ENCODE measurements around the gene JAKMIP3. TPM values are rescaled to one million over a fixed set of nuclear protein-coding genes. Genes with fewer than 3 reads are reported as not detected.

Gene JAKMIP3
- polyA plus RNA-seq, 2 of the 4 experiments (the other 2 are of a cell fraction), result 3.1 to 4.1 TPM

DNA sequence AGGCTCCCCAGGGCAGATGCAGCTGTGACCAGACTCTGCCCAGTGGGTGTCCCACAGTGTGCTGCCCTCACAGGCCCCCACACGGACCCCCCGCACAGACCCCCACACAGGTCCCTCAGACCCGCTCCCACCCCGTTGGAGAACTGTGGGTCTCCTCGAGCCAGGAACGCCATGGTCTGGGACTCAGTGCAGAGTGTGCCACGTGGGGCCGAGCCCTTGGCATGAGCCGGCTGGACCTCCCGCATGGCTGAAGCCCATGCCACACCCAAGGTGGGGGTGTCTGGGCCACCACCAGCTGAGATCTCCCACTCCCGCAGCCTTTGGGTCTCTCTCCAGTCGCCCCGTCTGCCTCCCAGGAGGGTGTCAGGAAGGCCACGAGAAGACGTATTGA, 34.3 kb downstream of the JAKMIP3 start:
- Histone ChIP-seq H3K27ac (no peak overlapping the region), H3K9me3 (no peaks in the 10 kb centered on the region), H3K4me1 (peaks cover 37% of the 10 kb centered on the region), H3K4me3 (no peak overlapping the region), H3K4me2 (no peak overlapping the region)
- DNase-seq (ENCODE audit: low read depth in 1 of 2, low spot score in 1 of 2), result no peak
- 93% methylated on average over 8 of the region's 15 CpGs for WGBS (ENCODE audit: missing lambda C conversion rate)
- ChIA-PET CTCF (interaction anchor here (0.5 to 1.1 kb wide), 2 partner anchors 14 to 27 kb away, joined by 3 read pairs; no protein-coding TSS in a partner anchor), POLR2A (no interaction called here)
- no peak for ATAC-seq
- no peak for FAIRE-seq
- no peak for TF ChIP-seq TFCP2L1 (CRISPR knock-in tag; IDR thresholded peaks at IDR 0.05)
- no peak for TF ChIP-seq ESRRA (IDR thresholded peaks at IDR 0.05; ENCODE audit: borderline replicate concordance, low read length)
- no peak for TF ChIP-seq POLR2AphosphoS2 (conservative IDR thresholded peaks at IDR 0.05; ENCODE audit: low read length)
- no peak for TF ChIP-seq CBX8 (IDR thresholded peaks at IDR 0.05)
- no peak for TF ChIP-seq POLR2A (IDR thresholded peaks at IDR 0.05; ENCODE audit: low read length)
- TF ChIP-seq, protein P1, sequence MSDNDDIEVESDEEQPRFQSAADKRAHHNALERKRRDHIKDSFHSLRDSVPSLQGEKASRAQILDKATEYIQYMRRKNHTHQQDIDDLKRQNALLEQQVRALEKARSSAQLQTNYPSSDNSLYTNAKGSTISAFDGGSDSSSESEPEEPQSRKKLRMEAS (IDR thresholded peaks at IDR 0.05), result no peak
- TF ChIP-seq ZSCAN20 (CRISPR knock-in tag; IDR thresholded peaks at IDR 0.05), result no peak
- no peak for TF ChIP-seq KDM1A (IDR thresholded peaks at IDR 0.05; ENCODE audit: low read depth)
- TF ChIP-seq HOXA7 (CRISPR knock-in tag; IDR thresholded peaks at IDR 0.05), result no peak
- no peak for TF ChIP-seq SMC3 (IDR thresholded peaks at IDR 0.05)
- no peak for TF ChIP-seq RAD21 (conservative IDR thresholded peaks at IDR 0.05 in 1 of 2, IDR thresholded peaks at IDR 0.05 in 1 of 2)
- TF ChIP-seq FOSL2 (IDR thresholded peaks at IDR 0.05), result no peak
- no peak for TF ChIP-seq FOSL2 (CRISPR knock-in tag; IDR thresholded peaks at IDR 0.05)
- TF ChIP-seq, protein P2, sequence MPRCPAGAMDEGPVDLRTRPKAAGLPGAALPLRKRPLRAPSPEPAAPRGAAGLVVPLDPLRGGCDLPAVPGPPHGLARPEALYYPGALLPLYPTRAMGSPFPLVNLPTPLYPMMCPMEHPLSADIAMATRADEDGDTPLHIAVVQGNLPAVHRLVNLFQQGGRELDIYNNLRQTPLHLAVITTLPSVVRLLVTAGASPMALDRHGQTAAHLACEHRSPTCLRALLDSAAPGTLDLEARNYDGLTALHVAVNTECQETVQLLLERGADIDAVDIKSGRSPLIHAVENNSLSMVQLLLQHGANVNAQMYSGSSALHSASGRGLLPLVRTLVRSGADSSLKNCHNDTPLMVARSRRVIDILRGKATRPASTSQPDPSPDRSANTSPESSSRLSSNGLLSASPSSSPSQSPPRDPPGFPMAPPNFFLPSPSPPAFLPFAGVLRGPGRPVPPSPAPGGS (IDR thresholded peaks at IDR 0.05), result no peak
- no peak for TF ChIP-seq RCOR1 (IDR thresholded peaks at IDR 0.05; ENCODE audit: low read depth, low read length)
- TF ChIP-seq, protein P3, sequence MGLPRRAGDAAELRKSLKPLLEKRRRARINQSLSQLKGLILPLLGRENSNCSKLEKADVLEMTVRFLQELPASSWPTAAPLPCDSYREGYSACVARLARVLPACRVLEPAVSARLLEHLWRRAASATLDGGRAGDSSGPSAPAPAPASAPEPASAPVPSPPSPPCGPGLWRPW (IDR thresholded peaks at IDR 0.05), result no peak
- TF ChIP-seq, protein P4, sequence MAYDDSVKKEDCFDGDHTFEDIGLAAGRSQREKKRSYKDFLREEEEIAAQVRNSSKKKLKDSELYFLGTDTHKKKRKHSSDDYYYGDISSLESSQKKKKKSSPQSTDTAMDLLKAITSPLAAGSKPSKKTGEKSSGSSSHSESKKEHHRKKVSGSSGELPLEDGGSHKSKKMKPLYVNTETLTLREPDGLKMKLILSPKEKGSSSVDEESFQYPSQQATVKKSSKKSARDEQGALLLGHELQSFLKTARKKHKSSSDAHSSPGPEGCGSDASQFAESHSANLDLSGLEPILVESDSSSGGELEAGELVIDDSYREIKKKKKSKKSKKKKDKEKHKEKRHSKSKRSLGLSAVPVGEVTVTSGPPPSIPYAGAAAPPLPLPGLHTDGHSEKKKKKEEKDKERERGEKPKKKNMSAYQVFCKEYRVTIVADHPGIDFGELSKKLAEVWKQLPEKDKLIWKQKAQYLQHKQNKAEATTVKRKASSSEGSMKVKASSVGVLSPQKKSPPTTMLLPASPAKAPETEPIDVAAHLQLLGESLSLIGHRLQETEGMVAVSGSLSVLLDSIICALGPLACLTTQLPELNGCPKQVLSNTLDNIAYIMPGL (CRISPR knock-in tag; IDR thresholded peaks at IDR 0.05; ENCODE audit: borderline replicate concordance), result no peak
- TF ChIP-seq ZFP36 (IDR thresholded peaks at IDR 0.05; ENCODE audit: borderline replicate concordance, partially characterized antibody), result no peak
- no peak for TF ChIP-seq CHD2 (IDR thresholded peaks at IDR 0.05; ENCODE audit: low read length, partially characterized antibody)

DNA sequence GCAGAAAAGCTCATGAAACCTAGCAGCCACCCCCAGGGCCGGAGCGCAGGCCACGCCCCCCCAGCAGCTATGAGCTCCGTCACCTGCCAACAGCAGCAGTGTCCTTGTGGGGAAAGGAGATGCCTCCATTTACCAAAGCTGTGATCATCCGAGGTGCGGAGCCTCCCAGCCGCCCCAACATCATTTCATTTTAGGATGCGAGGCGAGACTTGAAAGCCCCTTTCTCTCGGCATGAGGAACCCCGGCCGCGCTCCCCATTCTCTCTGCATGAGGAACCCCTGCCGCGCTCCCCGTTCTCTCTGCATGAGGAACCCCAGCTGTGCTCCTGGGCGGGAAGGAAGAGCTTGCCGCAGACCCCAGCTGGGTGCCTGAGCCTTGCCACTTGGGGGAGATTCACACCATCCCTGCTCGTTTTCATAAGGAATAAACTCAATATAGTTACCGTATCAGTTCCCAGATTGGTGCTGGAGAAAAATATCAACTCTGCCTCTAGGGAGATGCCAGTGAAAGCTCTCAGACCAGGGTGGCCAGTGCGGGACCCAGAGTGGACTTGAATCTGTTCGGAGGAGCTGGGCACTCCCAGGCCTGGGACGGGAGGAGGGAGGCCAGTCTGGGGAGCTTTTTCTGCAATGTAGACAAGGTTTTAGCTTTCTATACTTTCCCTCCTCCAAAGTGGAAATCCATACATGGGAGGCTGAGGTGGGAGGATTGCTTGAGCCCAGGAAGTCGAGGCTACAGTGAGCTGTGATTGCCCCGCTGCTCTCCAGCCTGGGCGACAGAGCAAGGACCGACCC, 35.0 kb downstream of the JAKMIP3 start:
- no peak for FAIRE-seq
- no peak for DNase-seq (ENCODE audit: low read depth in 1 of 2, low spot score in 1 of 2)

More for the DNA sequence above, 35.0 kb downstream of the JAKMIP3 start:
- WGBS (ENCODE audit: missing lambda C conversion rate), result 91% methylated on average over 24 of the region's 27 CpGs
- TF ChIP-seq TFCP2L1 (CRISPR knock-in tag; IDR thresholded peaks at IDR 0.05) (no peak), ZSCAN20 (CRISPR knock-in tag; IDR thresholded peaks at IDR 0.05) (no peak)
- TF ChIP-seq, protein P5, sequence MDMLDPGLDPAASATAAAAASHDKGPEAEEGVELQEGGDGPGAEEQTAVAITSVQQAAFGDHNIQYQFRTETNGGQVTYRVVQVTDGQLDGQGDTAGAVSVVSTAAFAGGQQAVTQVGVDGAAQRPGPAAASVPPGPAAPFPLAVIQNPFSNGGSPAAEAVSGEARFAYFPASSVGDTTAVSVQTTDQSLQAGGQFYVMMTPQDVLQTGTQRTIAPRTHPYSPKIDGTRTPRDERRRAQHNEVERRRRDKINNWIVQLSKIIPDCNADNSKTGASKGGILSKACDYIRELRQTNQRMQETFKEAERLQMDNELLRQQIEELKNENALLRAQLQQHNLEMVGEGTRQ (IDR thresholded peaks at IDR 0.05), result no peak
- no peak overlapping the region for H3K4me3 ChIP-seq
- no peak for ATAC-seq
- CTCF ChIA-PET, result interaction anchor here (0.7 to 1.8 kb wide), 3 partner anchors 11 to 40 kb away, joined by 3 to 7 read pairs (median 4); no protein-coding TSS in a partner anchor
- POLR2A ChIA-PET, result no interaction called here
- peaks cover 31% of the 10 kb centered on the region for H3K4me1 ChIP-seq
- no peaks in the 10 kb centered on the region for H3K9me3 ChIP-seq
- H3K4me2 ChIP-seq, result no peak overlapping the region
- no peak overlapping the region for H3K27ac ChIP-seq
